Panc1 (cell line): Measurements from ENCODE around the gene USF1.

Experiments used
- POLR2AphosphoS5 ChIP-seq: IDR thresholded peaks from 2 replicates; pipeline ENCODE4 v1.6.1; 2012; ENCODE audit warnings: mild to moderate bottlenecking, low read depth, low read length, moderate library complexity
- TF ChIP-seq, protein P1 (sequence below): fragments of 450-650 bp; IDR thresholded peaks from 2 replicates; pipeline ENCODE4 v1.5.1; 2017; ENCODE audit warnings: mild to moderate bottlenecking
- TF ChIP-seq, protein P2 (sequence below), 2 experiments: IDR thresholded peaks; 2 replicates each; pipeline ENCODE4 v1.6.1; 2011 to 2012; ENCODE audit warnings: low read depth in 2 of 2, control low read depth in 1 of 2, low read length in 1 of 2, mild to moderate bottlenecking in 1 of 2, moderate library complexity in 1 of 2; ENCODE audit not compliant: insufficient read depth in 1 of 2

DNA sequence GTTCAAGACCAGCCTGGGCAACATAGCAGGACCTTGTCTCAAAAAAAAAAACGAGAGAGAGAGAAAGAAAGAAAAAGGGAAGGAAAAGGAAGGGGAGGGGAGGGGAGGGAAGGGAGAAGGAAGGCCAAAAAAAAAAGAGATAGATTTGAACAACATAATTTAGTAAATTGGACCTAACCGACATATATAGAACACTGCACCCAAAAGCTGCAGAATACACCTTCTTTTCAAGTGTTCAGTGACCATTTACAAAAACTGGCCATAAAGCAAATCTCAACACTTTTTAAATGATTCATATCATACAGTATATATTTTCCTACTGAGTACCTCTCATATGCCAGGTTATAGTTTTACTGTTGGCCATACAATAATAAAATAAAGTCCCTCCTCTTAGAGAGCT is 13.9 kb downstream of the USF1 start:
- TF ChIP-seq, protein P1, sequence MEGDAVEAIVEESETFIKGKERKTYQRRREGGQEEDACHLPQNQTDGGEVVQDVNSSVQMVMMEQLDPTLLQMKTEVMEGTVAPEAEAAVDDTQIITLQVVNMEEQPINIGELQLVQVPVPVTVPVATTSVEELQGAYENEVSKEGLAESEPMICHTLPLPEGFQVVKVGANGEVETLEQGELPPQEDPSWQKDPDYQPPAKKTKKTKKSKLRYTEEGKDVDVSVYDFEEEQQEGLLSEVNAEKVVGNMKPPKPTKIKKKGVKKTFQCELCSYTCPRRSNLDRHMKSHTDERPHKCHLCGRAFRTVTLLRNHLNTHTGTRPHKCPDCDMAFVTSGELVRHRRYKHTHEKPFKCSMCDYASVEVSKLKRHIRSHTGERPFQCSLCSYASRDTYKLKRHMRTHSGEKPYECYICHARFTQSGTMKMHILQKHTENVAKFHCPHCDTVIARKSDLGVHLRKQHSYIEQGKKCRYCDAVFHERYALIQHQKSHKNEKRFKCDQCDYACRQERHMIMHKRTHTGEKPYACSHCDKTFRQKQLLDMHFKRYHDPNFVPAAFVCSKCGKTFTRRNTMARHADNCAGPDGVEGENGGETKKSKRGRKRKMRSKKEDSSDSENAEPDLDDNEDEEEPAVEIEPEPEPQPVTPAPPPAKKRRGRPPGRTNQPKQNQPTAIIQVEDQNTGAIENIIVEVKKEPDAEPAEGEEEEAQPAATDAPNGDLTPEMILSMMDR = no peak
- no peak for TF ChIP-seq POLR2AphosphoS5
- TF ChIP-seq, protein P2, sequence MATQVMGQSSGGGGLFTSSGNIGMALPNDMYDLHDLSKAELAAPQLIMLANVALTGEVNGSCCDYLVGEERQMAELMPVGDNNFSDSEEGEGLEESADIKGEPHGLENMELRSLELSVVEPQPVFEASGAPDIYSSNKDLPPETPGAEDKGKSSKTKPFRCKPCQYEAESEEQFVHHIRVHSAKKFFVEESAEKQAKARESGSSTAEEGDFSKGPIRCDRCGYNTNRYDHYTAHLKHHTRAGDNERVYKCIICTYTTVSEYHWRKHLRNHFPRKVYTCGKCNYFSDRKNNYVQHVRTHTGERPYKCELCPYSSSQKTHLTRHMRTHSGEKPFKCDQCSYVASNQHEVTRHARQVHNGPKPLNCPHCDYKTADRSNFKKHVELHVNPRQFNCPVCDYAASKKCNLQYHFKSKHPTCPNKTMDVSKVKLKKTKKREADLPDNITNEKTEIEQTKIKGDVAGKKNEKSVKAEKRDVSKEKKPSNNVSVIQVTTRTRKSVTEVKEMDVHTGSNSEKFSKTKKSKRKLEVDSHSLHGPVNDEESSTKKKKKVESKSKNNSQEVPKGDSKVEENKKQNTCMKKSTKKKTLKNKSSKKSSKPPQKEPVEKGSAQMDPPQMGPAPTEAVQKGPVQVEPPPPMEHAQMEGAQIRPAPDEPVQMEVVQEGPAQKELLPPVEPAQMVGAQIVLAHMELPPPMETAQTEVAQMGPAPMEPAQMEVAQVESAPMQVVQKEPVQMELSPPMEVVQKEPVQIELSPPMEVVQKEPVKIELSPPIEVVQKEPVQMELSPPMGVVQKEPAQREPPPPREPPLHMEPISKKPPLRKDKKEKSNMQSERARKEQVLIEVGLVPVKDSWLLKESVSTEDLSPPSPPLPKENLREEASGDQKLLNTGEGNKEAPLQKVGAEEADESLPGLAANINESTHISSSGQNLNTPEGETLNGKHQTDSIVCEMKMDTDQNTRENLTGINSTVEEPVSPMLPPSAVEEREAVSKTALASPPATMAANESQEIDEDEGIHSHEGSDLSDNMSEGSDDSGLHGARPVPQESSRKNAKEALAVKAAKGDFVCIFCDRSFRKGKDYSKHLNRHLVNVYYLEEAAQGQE (IDR thresholded peaks at IDR 0.05; ENCODE audit: insufficient read depth in 1 of 2, low read depth in 2 of 2, low read length in 1 of 2) = no peak
